ENCODE results near the gene ACTR1A.
"Not testable (repeated sequence)": the region's sequence is repeated elsewhere in the genome, so short reads cannot be mapped to it uniquely, and the experiment has no call there.

The ACTR1A gene

DNA sequence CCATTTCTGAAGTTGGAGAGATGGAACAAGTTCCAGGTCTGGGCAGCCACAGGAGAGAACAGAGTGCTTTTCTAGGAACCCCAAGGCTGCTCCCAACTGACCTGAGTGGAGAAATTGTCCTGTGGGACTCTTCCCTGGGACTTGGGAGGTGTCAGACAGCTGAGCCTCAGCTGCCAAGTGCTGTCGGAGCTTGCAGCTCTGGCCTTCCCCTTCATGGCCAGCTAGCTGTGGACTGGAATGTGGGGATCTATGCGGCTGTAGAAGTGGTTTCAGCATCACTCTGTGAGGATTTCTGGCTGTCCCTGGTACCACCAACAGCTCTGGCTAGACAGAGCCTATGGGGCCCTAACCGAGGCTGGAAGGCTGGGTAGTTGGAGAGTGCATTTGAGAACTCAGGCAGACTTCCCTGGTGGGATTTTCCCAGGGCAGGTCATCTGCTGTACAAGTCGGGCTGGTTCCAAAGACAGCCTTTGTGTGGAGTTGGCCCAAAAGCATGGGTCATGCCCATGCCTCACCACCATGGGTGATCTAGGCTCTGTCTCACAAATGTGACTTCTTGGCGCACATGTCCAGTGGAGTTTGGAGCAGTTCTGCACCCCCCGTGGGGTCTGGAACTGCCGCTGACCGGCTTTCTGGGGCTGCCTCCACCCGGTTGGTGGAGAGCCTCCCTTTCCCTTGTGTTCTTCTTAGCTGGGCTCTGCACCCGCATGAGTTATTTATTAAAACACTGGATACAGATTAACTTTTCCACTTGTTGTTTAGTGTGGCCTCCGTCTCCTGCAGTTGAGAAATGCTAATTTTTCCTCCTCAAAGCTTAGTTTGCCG is 12.2 kb upstream of the ACTR1A start:
- no peak for DNase-seq

- no peak for DNase-seq
These were observed 9.2 kb upstream of the ACTR1A start for GRCh38 chr10:102511583-102512274.

DNA sequence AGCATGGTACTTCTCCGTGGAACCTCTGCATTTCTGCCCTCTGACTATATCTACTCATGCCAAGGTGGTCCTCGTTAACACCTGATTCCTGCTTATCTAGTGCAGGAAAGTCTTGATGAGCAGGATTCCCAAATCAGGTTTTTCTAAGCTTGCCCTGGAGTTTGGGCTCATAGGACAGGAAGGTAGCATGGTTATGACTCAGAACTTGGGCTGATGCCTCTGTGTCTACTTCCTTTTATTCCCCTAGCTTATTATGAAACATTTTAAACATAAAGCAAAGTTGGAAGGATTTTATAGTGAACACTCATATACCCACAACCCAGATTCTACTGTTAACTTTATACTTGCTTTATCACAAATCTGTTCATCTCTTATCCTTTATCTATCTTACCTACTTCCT is 6.9 kb upstream of the ACTR1A start:
- DNase-seq = no peak

GRCh38 chr10:102508506-102508905 is 6.0 kb upstream of the ACTR1A start:
- no peak for DNase-seq

- no peak for DNase-seq
These were observed 5.0 kb upstream of the ACTR1A start for GRCh38 chr10:102507521-102507920.

DNA sequence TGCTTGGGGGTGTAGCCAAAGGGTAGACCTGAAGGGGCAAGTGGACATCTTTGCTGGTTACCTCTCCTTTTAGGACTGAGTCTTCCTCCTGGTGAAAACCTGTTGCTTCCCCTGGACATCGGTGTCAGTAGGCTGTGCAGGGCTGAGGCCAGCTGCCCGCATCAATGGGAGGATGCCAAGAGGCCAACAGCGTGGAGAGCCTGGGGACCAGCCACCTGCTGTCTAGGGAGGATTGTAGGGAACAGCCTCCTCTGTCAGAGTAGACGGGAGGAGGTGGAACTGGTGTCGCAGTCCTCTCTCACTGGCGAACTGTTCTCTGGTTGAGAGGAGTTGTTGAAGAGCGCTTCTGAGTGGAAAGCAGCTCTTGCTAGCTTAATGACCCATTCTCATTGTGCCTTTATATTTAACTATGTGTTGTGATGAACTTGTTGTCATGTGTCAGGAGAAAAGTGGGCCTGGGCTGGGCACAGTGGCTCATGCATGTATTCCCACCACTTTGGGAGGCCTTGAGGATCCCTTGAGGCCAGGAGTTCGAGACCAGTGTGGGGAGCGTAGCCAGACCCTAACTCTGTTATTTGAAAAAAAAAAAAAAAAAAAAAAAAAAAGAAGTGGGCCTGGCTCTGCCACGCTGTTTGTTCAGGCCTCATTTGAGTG is 3.1 kb upstream of the ACTR1A start:
- DNase-seq = no peak

DNA sequence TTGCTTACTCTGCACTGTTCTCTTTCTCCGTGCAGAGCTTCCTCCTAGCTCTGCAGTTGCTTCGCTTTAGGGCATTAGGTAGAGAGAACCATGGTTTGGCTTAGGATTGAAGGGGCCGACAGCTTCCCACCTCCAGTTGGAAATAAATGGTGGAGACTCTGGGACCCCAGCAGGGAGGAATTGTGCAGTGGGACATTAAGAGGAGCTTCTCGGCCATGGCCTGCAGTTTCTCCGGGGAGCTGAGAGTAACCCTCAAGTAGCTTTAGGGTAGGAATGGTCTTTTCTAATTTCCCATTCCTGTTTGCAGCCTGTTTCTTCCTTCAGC is 2.4 kb upstream of the ACTR1A start:
- DNase-seq = no peak

- peak; percentile 17 for DNase-seq
These were observed 1.9 kb upstream of the ACTR1A start for GRCh38 chr10:102504179-102504975.

DNA sequence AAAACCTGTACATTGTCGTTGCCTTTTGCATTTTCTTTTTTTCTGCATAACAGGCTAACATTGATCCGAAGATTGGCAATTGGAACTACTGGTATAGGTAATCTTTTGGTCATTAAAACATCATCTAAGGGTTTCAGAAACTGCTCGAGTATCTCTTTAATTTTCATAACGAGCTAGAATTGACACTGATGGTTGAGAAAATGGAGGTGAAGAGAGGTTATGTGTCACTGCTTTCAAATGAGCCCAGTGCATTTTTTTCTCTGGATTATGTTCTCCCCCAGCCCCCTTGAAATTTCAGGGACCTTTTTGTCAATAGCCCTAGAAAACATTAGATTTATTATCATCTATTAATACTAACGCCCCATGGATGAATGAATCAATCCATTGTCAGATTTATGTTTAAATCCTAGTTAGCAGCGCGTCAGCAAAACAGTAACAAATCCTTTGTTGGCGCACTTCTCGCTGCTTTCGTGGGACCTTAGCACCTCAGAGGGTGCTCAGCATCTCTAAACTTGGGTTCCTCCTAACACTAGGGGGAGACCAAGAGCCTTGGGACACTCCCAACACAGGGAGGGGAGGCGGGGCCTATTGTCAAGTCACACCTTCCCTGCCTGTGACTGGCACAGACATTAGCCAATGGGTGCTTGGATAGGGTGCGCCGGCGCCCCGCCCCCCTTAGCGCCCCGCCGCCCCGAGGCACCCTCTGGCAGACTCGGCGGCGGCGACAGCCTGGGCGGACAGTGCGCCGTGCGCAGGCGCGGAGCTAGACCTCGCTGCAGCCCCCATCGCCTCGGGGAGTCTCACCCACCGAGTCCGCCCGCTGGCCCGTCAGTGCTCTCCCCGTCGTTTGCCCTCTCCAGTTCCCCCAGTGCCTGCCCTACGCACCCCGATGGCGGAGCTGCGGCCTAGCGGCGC is 1.0 kb upstream of the ACTR1A start, which contains the start of gene SUFU:
SUFU (plus strand) TSS at position 709 of the 915 bp plus-strand sequence; CDS start at position 890, 181 bp downstream.
- peak; percentile 99 for DNase-seq

GRCh38 chr10:102502029-102502336 is 529 bp downstream of the ACTR1A start:
- peak; percentile 99 for DNase-seq

- no peak for DNase-seq
These were observed 1.1 kb downstream of the ACTR1A start for GRCh38 chr10:102501201-102502028.

- not testable (repeated sequence) for DNase-seq
These were observed 1.8 kb downstream of the ACTR1A start for GRCh38 chr10:102500686-102501085.

DNA sequence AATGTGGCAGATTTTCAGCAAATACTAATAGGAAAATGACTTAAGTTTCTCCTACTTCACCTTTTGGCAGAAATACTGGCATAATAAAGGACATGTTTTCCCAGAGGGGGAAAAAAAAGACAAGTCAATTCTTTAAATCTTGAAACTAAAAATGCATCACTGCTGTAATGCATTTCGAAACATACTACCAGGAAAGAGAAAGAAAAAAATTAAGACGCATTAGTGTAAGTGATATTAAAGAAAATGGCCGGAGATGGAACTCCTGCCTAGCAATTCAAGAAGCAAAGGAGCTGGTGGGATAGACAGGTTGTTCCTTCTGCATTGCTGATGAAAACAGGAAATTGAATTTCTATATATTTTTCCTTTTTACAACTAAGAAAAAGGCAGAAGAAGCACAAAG is 3.2 kb downstream of the ACTR1A start:
- no peak for DNase-seq

DNA sequence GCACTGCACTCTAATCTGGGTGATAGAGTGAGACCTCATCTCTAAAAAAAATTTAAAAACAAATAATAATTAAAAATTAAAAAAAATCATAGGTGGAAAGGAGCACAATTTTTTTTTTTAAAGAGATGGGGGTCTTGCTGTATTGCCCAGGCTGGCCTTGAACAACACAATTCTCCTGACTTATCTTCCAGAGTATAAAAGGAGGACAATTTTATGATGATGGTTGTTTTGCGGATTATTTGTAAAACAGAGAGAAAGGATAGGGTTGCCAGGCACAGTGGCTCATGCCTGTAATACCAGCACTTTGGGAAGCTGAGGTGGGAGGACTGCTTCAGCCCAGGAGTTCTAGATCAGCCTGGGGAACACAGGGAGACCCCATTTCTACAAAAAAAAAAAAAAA is 5.0 kb downstream of the ACTR1A start:
- DNase-seq = no peak

- no peak for DNase-seq
These were observed 8.7 kb downstream of the ACTR1A start for GRCh38 chr10:102493771-102494170.

DNA sequence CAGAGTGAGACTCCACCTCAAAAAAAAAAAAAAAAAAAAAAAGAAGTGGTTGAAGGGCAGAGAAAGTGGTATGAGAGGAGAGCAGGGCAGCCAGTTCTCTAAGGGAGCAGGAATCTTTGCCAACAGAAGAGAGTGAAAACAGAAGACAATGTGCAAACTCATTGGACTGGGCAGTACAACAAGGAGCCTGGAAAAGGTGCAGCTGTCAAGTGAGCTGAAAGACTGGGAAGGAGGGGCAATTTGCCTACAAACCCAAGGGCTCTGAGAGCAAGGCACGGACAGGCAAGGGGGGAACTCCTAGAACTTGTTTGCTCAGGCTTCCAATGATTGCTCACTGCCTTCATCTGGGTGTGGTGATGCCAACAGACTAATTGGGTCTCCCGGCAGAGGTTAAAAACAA is 9.5 kb downstream of the ACTR1A start:
- DNase-seq = no peak

DNA sequence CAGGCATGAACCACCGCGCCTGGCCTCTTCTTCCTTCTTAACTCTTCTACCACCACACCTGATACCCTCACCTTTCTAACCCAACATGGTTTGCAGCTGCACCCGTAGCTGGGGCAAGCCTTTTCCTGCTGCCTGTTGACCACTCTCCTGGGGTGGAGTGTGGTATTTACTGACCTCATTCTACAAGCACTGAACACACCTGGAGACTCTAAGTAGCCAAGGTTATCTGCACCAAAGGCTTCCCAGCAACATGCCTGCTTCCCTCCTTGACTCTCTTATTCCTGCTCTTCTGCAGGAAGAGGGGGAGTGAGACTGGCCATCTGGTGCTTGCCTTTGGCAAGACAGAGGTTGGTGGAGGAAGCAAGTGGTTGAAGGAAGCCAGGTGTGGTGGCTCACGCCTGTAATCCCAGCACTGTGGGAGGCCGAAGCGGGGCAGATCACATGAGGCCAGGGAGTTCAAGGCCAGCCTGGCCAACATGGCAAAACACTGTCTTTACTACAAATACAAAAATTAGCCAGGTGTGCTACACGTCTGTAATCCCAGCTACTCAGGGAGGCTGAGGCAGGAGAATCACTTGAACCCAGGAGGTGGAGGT is 10.1 kb downstream of the ACTR1A start:
- no peak for DNase-seq

DNA sequence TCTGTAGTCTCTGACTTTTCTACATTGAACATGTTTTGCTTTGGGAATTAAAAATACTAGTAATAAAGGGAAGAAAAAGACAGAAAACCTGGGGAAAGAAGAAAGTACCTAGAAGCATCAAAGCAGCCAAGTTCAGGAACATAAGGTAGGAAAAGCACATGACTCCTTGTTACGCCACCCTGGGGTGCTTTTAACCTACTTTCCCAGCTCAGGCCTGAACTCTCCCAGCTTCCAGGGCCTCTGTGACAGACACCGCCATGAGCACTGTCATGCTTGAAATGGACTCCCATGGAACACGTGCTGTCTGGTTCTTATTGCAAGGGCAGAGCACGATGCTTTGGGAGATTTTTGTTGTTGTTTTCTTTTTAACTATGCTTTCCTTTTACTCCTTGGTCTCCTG is 11.4 kb downstream of the ACTR1A start:
- DNase-seq = no peak

DNA sequence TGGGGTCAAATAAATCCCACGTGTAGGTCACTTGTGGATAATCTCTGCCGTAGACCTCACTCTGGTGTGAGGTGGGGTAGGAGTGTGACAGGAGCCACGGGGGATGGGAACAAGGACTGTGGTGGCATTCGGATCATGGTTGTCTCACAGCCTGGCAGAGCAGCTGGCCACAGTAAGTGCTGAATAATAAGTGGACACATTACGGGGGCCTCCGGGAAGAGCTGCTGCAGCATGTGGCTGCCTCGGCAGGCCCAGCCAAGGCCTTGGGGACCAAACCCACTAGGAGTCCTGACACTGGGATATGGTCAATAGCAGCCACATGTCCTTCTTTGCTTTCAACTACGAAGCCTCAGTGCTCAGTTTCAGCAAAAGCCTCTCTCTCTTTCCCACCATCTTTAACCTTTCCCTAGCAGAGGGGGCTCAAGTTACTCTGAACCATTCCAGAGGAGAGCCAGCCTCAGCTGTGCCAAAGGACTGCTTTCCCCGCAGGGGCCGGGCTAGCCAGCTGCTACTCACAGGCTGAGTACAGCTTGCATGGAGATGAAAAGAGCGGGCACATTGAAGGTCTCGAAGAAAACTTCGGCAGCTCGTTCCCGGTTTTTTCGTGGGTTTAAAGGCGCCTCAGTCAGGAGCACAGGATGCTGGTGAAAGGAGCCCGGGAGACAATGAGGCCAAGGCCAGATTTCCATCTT is 17.3 kb downstream of the ACTR1A start:
- no peak for DNase-seq

DNA sequence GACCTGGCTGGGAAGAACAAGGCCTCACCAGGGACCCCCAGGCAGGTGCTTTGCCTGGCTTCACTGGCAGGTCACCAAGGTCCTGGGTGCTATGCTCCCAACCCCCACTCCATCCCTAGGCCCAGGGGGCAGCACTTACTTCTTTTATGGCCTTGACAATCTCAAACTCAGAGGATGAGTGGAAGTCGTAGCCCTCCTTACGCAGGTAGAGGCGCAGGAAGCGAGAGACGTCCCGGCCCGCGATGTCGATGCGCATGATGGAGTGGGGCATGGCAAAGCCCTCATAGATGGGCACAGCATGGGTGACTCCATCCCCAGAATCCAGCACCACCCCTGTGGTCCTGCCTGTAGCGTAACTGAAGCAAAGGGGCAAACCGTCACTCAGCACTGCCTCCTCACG is 18.5 kb downstream of the ACTR1A start:
- no peak for DNase-seq

All from CD4-positive, alpha-beta T cell treated with Interleukin-4 for 4 hours (primary cell).